GM20000 (cell line): ENCODE results near the gene TUBB2A.
"Not testable (repeated sequence)": the region's sequence is repeated elsewhere in the genome, so short reads cannot be mapped to it uniquely, and the experiment has no call there.

Experiments used
- DNase-seq: peaks from one replicate; pipeline ENCODE4 v3.0.0; 2012; ENCODE audit warnings: low spot score
- CTCF ChIP-seq: IDR thresholded peaks from 2 replicates; pipeline ENCODE4 v1.5.1; 2012; ENCODE audit warnings: mild to moderate bottlenecking, control low read depth; ENCODE audit errors: extremely low read depth, missing control alignments

TUBB2A gene

GRCh38 chr6:3176562-3177355 is 19.4 kb upstream of the TUBB2A start:
- no peak for TF ChIP-seq CTCF
- no peak for DNase-seq

GRCh38 chr6:3175715-3176402 is 18.5 kb upstream of the TUBB2A start:
- DNase-seq: no peak

GRCh38 chr6:3173636-3174089 is 16.3 kb upstream of the TUBB2A start:
- not testable (repeated sequence) for DNase-seq

More at GRCh38 chr6:3175715-3176402, 18.5 kb upstream of the TUBB2A start:
- no peak for TF ChIP-seq CTCF

- DNase-seq: not testable (repeated sequence)
These were observed 15.4 kb upstream of the TUBB2A start for GRCh38 chr6:3172789-3173188.

- not testable (repeated sequence) for DNase-seq
These were observed 14.2 kb upstream of the TUBB2A start for GRCh38 chr6:3171313-3172175.

- not testable (repeated sequence) for DNase-seq
These were observed 13.3 kb upstream of the TUBB2A start for GRCh38 chr6:3170676-3171075.

- not testable (repeated sequence) for DNase-seq
These were observed 10.7 kb upstream of the TUBB2A start for GRCh38 chr6:3168046-3168445.

- DNase-seq: not testable (repeated sequence)
These were observed 9.3 kb upstream of the TUBB2A start for GRCh38 chr6:3166535-3167225.

- no peak for DNase-seq
- TF ChIP-seq CTCF: no peak
These were observed 8.5 kb upstream of the TUBB2A start for GRCh38 chr6:3165631-3166534.

- no peak for DNase-seq
- no peak for TF ChIP-seq CTCF
These were observed 7.0 kb upstream of the TUBB2A start for GRCh38 chr6:3164388-3164787.
